ENCODE results near the gene IGSF10. TPM values are rescaled to one million over a fixed set of nuclear protein-coding genes. Genes with fewer than 3 reads are reported as not detected.

IGSF10 gene
- total RNA-seq, 1 donor from 2014 or later, result not detected

- no peak for ATAC-seq (ENCODE audit: low read depth)
- CTCF ChIA-PET, result interaction anchor here (1.1 to 1.7 kb wide), 2 partner anchors 8 to 21 kb away, joined by 3 to 4 read pairs; no protein-coding TSS in a partner anchor
- H3K27ac Mint-ChIP-seq, result no peak overlapping the region
- no peaks in the 10 kb centered on the region for H3K36me3 Mint-ChIP-seq (ENCODE audit: low read depth)
- H3K4me3 Mint-ChIP-seq, result peak overlapping the region; percentile 53
- H3K27me3 Mint-ChIP-seq, result peaks cover 8% of the 10 kb centered on the region
- DNase-seq, result no peak
- H3K9me3 Mint-ChIP-seq, result no peaks in the 10 kb centered on the region
- no peak for TF ChIP-seq CTCF (IDR thresholded peaks at IDR 0.05)
- POLR2A ChIA-PET, result no interaction called here
- intact Hi-C loops (cut with micrococcal nuclease), result no loop called here
- peaks cover 6% of the 10 kb centered on the region for H3K4me1 Mint-ChIP-seq
Observed at GRCh38 chr3:151460228-151460627, 633 bp downstream of the IGSF10 start.

GRCh38 chr3:151459358-151459757 is 1.5 kb downstream of the IGSF10 start:
- Mint-ChIP-seq H3K4me1 (peaks cover 6% of the 10 kb centered on the region), H3K27ac (no peak overlapping the region), H3K36me3 (ENCODE audit: low read depth) (no peaks in the 10 kb centered on the region), H3K27me3 (peaks cover 8% of the 10 kb centered on the region), H3K4me3 (no peak overlapping the region), H3K9me3 (no peaks in the 10 kb centered on the region)
- ATAC-seq (ENCODE audit: low read depth), result no peak
- intact Hi-C loops (cut with micrococcal nuclease), result no loop called here
- TF ChIP-seq CTCF (IDR thresholded peaks at IDR 0.05), result no peak
- CTCF ChIA-PET, result interaction anchor here (1.1 to 1.7 kb wide), 2 partner anchors 9 to 20 kb away, joined by 3 to 4 read pairs; no protein-coding TSS in a partner anchor
- POLR2A ChIA-PET, result no interaction called here
- DNase-seq, result no peak

- intact Hi-C loops (cut with micrococcal nuclease), result no loop called here
- ATAC-seq (ENCODE audit: low read depth) (no peak), DNase-seq (no peak)
- Mint-ChIP-seq H3K27me3 (peaks cover 3% of the 10 kb centered on the region), H3K4me3 (no peak overlapping the region), H3K27ac (no peak overlapping the region), H3K36me3 (ENCODE audit: low read depth) (no peaks in the 10 kb centered on the region), H3K9me3 (no peaks in the 10 kb centered on the region), H3K4me1 (peaks cover 5% of the 10 kb centered on the region)
- no peak for TF ChIP-seq CTCF (IDR thresholded peaks at IDR 0.05)
- POLR2A ChIA-PET, result no interaction called here
- CTCF ChIA-PET, result no interaction called here
Observed at GRCh38 chr3:151456065-151456464, 4.8 kb downstream of the IGSF10 start.

GRCh38 chr3:151452841-151453240 is 8.0 kb downstream of the IGSF10 start:
- ChIA-PET CTCF (no interaction called here), POLR2A (no interaction called here)
- intact Hi-C loops (cut with micrococcal nuclease), result no loop called here
- no peaks in the 10 kb centered on the region for H3K27me3 Mint-ChIP-seq
- ATAC-seq (ENCODE audit: low read depth), result no peak
- H3K36me3 Mint-ChIP-seq (ENCODE audit: low read depth), result no peaks in the 10 kb centered on the region
- no peak overlapping the region for H3K27ac Mint-ChIP-seq
- no peaks in the 10 kb centered on the region for H3K9me3 Mint-ChIP-seq
- H3K4me1 Mint-ChIP-seq, result no peaks in the 10 kb centered on the region
- no peak overlapping the region for H3K4me3 Mint-ChIP-seq
- no peak for DNase-seq
- no peak for TF ChIP-seq CTCF (IDR thresholded peaks at IDR 0.05)

GRCh38 chr3:151452368-151452767 is 8.5 kb downstream of the IGSF10 start:
- ChIA-PET CTCF (no interaction called here), POLR2A (no interaction called here)
- intact Hi-C loops (cut with micrococcal nuclease), result no loop called here
- no peak for TF ChIP-seq CTCF (IDR thresholded peaks at IDR 0.05)
- ATAC-seq (ENCODE audit: low read depth), result no peak
- no peak for DNase-seq
- no peaks in the 10 kb centered on the region for H3K4me1 Mint-ChIP-seq
- no peaks in the 10 kb centered on the region for H3K27me3 Mint-ChIP-seq
- no peaks in the 10 kb centered on the region for H3K9me3 Mint-ChIP-seq
- no peak overlapping the region for H3K4me3 Mint-ChIP-seq
- H3K27ac Mint-ChIP-seq, result no peak overlapping the region
- no peaks in the 10 kb centered on the region for H3K36me3 Mint-ChIP-seq (ENCODE audit: low read depth)
